WERI-Rb-1 (cell line): Measurements from ENCODE around the gene SEMA5A.

Experiments used
- DNase-seq: peaks from one replicate; pipeline ENCODE4 v3.0.0-alpha.2; 2020
- H3K27ac ChIP-seq: fragments of 250-450 bp; sonication (Bioruptor Pico); 2 replicates; pipeline ENCODE4 v1.5.1; 2020; ENCODE audit warnings: mild to moderate bottlenecking, moderate library complexity
- H3K27me3 ChIP-seq: fragments of 250-450 bp; sonication (Bioruptor Pico); 2 replicates; pipeline ENCODE4 v1.5.1; 2021; ENCODE audit warnings: mild to moderate bottlenecking, low read depth, moderate library complexity; ENCODE audit not compliant: insufficient read depth, severe bottlenecking
- H3K36me3 ChIP-seq: fragments of 250-450 bp; sonication (Bioruptor Pico); 2 replicates; pipeline ENCODE4 v1.5.1; 2020; ENCODE audit warnings: mild to moderate bottlenecking, moderate library complexity
- H3K4me3 ChIP-seq: 2 replicates; pipeline ENCODE4 v1.5.1; 2011; ENCODE audit warnings: low read depth, mild to moderate bottlenecking, control low read depth, low read length
- H3K9me3 ChIP-seq: fragments of 250-450 bp; sonication (Bioruptor Pico); 2 replicates; pipeline ENCODE4 v1.5.1; 2021; ENCODE audit warnings: mild to moderate bottlenecking, moderate library complexity; ENCODE audit not compliant: severe bottlenecking
- CTCF ChIP-seq: IDR thresholded peaks from 2 replicates; pipeline ENCODE4 v1.5.1; 2011; ENCODE audit warnings: low read depth, mild to moderate bottlenecking, control low read depth, inconsistent platforms, low read length

Gene SEMA5A

GRCh38 chr5:9396285-9396770 is 149.5 kb downstream of the SEMA5A start:
- H3K4me3 ChIP-seq = no peak overlapping the region
- TF ChIP-seq CTCF = no peak
- no peak for DNase-seq
- H3K27ac ChIP-seq = no peak overlapping the region
- peaks cover 4% of the 10 kb centered on the region for H3K9me3 ChIP-seq
- no peaks in the 10 kb centered on the region for H3K27me3 ChIP-seq
- no peaks in the 10 kb centered on the region for H3K36me3 ChIP-seq

- Histone ChIP-seq H3K9me3 (peaks cover 4% of the 10 kb centered on the region), H3K27me3 (no peaks in the 10 kb centered on the region), H3K36me3 (no peaks in the 10 kb centered on the region), H3K27ac (no peak overlapping the region), H3K4me3 (no peak overlapping the region)
- no peak for TF ChIP-seq CTCF
- no peak for DNase-seq
Observed at GRCh38 chr5:9395706-9396105, 150.2 kb downstream of the SEMA5A start.

- no peaks in the 10 kb centered on the region for H3K9me3 ChIP-seq
- DNase-seq = no peak
- H3K4me3 ChIP-seq = no peak overlapping the region
- no peaks in the 10 kb centered on the region for H3K36me3 ChIP-seq
- no peak overlapping the region for H3K27ac ChIP-seq
- no peaks in the 10 kb centered on the region for H3K27me3 ChIP-seq
- TF ChIP-seq CTCF = no peak
Observed at GRCh38 chr5:9394221-9394620, 151.7 kb downstream of the SEMA5A start.

GRCh38 chr5:9392625-9393024 is 153.2 kb downstream of the SEMA5A start:
- Histone ChIP-seq H3K27me3 (no peaks in the 10 kb centered on the region), H3K4me3 (no peak overlapping the region), H3K9me3 (no peaks in the 10 kb centered on the region), H3K36me3 (no peaks in the 10 kb centered on the region), H3K27ac (no peak overlapping the region)
- DNase-seq = no peak
- TF ChIP-seq CTCF = no peak

- H3K9me3 ChIP-seq = no peaks in the 10 kb centered on the region
- no peak for DNase-seq
- no peaks in the 10 kb centered on the region for H3K36me3 ChIP-seq
- no peak overlapping the region for H3K4me3 ChIP-seq
- H3K27ac ChIP-seq = no peak overlapping the region
- TF ChIP-seq CTCF = no peak
- no peaks in the 10 kb centered on the region for H3K27me3 ChIP-seq
Observed at GRCh38 chr5:9391080-9391479, 154.8 kb downstream of the SEMA5A start.

GRCh38 chr5:9390113-9390512 is 155.8 kb downstream of the SEMA5A start:
- H3K9me3 ChIP-seq = no peaks in the 10 kb centered on the region
- no peaks in the 10 kb centered on the region for H3K36me3 ChIP-seq
- H3K27ac ChIP-seq = no peak overlapping the region
- TF ChIP-seq CTCF = no peak
- no peak for DNase-seq
- no peaks in the 10 kb centered on the region for H3K27me3 ChIP-seq
- no peak overlapping the region for H3K4me3 ChIP-seq
